ENCODE results near the gene HORMAD2.

HORMAD2 gene, protein sequence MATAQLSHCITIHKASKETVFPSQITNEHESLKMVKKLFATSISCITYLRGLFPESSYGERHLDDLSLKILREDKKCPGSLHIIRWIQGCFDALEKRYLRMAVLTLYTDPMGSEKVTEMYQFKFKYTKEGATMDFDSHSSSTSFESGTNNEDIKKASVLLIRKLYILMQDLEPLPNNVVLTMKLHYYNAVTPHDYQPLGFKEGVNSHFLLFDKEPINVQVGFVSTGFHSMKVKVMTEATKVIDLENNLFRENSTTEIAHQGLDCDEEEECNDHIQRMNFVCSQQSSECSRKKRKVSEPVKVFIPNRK

DNA sequence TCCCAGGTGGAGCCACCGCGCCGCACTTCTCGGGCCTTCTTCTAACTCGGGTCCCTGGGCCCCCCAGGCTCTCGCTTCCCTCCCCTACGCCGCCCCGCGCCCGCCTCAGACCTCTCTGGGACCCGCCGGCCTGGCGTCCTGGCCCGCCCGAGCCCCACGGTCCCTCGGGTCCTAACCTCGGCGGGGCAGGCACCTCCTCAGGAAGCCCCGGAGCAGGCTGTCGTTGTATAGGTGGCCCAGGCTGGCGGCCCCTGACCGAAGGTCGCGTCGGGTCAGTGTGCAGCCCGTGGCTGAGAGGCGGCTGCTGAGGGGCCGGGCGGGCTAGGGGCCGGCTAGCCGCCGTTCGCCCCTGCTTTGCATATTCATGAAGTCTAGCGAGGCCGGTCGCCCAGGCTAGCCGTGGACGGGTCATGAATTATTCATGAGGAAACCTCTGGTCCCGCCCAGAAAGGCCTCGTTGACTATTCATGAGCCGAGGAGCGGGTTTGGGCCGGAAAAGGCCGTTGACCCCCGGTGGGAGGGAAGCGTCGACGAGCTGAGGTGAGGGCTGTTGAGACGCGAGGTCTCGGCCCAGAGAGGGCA is at the start of gene HORMAD2:
HORMAD2 (plus strand) TSS at position 513 of the 582 bp plus-strand sequence. CDS start 13,489 bp downstream, outside the sequence.
- no peak for DNase-seq

DNA sequence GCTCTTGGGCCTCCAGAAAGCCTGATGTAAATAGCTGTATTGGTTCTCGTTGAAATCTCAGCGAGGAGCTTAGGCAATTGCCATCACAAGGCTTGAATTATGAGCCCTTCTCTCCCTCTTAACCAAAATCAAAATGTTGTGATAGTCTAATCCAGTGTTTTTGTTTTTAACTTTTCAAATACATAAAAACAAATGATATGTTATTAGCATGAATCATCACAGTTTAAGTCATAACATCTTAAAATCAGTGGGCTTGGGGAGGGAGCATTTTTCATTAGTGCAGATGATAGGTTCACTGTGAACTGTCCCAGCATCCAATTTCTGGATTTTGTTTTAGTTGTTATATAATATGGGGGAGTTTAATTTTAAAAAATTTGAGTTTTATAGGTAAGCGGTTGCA is 48.9 kb upstream of the HORMAD2 start:
- DNase-seq: no peak

DNA sequence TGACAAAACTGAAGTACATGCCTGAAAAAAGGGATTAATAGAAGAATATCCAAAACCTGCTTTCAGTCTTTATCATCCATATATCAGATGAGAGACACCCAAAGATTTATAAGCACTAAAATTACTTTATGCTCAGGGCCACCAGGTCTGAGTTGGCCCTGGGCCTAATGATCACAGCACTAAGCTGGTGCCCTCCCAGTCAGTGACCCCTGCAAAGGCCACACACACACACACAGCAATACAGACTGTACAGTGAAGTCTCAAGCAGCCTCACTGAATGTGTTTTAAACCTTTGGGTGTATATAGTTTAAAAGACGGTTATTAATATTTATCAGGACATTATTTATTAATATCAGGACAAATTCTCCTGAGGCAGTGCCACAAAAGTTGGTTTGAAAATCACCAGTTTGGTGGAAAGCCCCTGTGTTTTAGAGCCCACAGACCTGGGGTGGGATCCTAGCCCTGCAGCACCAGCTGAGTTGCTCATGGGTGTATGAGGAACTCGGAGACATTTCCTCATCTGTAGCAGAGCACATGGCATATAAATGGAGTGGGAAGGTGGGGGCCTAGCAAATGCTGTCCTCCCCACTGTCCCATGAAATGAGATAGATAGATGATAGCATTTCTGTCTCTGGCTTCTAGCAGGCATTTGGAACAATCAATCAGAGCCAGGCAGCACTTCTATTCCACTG is 48.4 kb upstream of the HORMAD2 start:
- DNase-seq: no peak

DNA sequence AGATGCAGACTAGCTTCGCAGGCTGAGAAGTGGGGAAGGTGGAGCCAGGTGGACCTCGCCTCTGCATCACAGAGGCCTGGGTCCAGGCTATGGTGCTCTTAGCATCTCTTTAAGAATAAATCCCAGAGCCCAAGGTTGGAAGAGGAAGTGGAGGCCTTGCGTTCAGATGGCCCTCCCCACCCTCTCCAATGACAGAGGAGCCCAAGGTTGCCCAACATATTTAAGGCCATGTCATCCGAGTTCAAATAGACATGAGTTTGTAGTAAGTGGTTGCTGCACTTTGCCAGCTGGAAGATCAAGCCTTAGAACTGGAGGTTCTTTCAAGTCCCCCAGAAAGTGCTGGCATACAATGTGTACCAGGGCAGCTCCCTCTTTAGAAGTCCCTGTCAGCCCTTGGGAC is 47.1 kb upstream of the HORMAD2 start:
- DNase-seq: peak; percentile 37 to 45

DNA sequence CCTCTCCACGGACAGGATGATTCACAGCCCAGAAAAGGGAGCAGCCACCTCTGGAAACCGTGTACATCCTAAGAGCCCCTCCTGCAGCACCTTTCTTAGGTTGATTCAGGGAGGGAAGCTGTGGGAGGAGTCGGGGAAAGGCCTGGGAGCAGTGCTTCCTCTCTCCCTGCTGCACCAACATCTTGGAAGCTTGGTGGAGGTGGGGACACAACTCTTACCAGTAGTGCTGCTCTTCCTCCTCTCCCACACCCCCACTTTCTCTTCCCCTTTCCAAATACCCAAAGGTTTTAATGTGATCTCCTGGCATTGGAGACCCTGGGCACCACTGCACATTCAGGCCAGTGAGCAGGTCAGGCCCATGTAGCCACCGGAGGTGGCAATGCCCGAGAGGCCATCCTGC is 46.4 kb upstream of the HORMAD2 start:
- DNase-seq: no peak

DNA sequence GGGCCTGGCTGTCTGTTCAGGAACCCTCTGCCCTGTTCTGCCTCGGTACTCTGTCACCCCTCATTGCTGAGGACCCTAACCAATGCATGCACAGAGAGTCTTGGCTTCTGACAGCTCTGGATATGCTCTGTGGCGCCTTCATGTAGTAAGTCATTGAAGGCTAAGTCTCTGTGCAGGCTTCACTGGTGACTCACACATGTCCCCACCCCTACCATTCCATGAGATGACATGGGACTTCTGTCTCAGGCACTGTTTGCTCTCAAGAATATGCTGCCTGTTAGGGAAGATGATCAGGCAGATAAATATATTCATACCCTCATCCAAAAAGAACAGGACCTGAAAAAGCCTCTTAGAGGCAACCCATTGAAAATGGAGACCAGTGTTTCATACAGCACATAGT is 43.6 kb upstream of the HORMAD2 start:
- no peak for DNase-seq

DNA sequence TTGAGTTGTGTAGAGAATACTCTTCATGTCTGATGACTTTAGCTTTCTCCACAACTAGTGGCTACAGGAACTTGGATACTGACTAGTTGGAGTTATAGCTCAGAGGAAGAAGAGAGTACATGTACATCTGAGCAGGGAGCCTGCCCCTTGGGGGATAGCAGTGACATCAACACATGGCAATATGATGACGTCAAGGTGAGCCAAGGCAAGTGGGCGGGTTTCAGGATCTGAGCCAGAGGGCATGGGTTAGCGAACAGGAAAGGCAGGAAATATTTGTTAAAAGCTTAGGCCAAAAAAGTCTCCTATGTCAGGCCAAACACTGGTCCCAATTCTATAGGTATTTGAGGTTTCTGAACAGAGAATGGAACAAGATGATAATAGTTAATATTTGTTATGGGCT is 42.0 kb upstream of the HORMAD2 start:
- no peak for DNase-seq

DNA sequence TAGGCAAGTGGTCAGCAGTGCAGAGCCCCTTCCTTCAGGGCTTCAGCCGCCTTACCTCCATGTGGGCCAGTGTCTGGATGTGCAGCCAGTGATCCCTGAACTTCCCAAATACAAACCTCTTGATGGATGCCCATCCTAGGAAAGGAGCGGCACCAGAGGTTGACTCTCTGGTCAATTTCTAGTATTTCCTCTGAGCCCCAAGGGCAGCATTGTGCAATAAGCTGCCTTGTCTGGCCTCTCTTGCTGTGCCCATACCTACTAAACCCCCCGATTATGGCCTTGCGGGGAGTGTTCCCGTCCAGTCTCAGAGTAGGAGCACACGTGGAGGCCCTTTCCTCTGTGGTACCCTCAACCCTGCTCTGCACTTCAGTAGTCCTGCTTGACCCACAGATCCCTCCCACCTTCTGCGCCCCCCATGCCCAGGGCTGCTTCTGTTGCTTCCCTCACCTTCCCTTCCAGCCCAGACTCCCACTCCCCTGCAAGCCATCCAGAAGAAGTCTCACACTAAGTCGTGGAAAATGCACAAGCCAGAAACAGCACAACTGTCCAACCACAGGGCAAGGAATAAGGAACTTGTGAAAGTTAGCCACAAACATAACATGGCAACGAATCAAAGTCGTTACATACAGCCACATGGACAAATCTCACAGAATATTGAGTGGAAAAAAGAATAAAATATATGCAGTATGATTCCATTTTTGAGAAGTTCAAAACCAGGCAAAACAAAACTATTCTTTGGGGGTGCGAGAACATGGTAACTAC is 39.6 kb upstream of the HORMAD2 start:
- DNase-seq: peak; percentile 51 to 64

DNA sequence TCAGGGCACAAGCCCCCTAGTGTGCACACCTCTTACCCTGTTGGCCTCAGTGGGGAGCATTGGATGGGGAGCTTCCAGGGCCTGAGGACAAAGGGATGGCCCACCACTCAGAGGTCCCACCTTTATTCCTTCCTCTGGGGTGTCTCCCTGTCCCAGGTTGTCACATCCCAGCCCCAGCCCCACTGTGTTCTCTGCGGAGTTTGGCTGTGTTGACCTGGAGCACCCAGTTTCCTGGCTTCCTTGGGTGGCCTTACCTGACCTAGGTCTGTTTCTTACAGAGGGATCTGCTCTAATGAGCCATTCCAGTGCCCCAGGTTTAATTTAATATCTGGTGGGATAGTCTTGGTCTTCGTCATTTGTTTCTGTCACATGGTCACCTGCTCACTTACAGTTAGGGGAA is 38.8 kb upstream of the HORMAD2 start:
- no peak for DNase-seq

DNA sequence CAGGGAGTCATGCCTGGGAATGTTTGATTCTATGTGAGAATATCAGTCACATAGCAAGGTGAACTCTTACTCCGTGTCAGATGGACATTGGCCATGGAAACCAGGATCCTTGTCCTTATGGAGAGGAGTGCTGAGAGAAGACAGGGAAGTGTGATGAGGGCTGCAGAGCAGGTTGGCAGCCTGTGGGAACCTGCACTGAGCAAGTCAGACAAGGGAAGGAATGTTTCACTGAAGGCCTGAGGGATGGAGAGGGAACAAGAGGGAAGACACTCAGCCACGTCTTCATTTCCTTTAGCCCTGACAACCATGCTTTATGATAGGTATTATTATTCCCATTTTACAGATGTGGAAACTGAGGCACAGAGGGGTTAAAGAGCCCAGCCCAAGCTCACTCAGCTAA is 38.4 kb upstream of the HORMAD2 start:
- DNase-seq: no peak

DNA sequence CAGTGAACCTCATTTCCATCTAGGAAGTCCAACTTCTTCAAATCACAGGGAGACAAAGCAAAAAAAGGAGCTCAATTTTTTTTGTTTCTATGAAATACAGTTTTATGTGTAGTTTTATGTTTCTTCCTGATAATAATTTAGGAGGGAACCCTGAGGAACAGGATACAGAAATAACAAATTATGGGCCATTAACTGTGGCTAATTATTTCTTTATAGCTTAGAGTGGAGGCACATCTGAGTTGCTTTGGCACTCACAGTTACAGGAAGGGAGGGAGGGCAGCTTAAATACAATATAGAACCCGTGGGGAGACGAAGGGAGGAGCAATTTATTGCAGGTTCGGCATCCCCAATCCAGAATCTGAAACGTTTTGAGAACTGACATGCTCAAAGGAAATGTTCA is 37.1 kb upstream of the HORMAD2 start:
- DNase-seq: no peak

DNA sequence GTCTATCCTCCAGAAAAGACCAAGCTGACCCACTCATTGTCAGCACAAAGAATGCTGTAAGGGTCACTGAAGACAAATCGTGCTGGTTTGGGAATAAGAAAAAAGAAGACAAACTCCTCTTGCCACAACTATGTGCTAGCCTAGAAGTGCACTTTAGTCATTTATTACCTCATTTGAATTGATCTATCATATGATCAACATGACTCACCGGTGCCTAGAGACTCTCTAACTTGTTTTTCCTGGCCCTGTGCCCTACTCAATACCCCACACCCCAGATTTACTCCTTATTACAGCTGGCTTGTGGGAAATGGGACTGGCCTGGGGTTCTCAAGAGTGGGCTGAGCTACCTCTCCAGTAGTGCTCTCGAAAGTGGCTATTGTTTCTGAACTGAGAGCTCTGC is 35.9 kb upstream of the HORMAD2 start:
- no peak for DNase-seq

DNA sequence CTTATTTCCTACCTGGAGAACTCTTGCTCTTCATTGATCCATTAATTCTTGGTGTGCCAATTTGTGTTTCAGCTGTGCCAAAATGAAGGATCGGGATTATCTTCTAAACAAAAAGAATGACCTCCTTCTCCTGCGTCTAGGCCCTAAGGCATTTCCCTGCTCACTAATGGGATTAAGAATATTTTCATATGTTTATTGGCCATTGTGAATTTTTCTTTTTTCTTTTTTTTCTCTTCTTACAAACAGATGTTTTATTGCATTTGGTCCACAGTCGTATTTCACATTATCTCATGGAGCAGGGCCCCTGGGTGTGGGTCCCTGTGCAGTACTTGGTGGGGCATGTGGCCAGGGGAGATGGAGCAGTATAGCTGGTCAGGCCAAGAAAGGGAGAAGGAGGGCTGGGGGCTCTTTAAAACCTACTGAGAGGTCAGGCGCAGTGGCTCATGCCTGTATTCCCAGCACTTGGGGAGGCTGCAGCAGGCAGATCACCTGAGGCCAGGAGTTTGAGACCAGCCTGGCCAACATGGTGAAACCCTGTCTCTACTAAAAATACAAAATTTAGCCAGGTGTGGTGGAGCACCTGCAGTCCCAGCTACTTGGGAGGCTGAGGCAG is 35.3 kb upstream of the HORMAD2 start:
- no peak for DNase-seq

DNA sequence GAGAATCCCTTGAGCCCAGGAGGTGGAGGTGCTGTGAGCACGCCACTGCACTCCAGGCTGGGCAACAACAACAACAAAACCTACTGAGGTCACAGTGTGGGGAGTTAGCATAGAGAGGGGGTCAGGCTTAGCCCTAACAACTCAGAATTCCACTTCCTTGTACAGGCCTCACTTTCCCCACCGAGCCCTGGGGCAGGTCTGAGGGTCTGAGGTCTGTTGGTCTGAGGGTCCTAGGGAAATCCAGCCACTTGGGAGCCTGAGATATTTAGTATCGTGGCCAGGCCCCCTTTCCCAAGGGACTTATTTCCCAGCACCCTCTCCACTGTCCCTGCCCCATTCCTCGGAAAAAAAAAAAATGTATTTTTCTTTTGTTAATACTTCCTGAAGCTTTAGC is 34.8 kb upstream of the HORMAD2 start:
- DNase-seq: no peak

DNA sequence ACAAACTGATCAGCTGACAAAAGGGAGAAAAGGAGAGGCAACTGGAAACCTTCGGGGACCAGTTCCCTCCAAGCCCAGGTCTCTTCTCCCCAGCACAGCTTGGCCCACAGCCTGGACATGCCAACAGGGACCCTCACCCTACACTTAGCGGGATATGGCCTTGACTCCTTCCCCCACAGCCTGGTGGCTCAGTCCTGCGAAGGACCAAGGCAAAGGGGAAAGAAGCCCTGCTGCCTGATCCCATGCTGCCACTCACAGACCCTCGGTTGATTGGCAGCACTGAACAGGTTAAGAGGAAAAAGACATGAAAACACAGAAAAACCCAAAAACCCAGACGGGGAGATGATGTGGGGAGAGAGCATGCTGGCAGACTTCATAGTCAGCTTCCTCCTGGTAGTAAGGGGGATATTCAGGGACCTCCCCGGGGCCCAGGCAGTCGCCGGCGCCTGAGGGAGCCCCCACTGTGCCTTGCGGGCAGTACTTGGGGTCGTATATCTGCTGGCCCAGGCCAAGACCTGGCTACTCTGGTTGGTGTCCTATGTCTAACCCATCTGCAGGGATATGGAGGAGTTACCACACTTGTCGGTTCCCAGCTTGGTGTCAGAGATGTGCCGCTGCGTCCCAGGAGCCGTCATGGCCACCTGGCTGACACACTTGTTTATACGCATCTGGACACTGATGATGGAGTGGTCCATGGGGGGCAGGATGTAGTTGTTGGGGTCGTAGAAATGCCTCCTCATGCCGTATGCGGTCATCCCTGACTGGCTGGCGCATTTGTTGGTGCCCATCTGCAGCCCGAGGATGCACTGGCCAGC is 34.2 kb upstream of the HORMAD2 start:
- DNase-seq: no peak

DNA sequence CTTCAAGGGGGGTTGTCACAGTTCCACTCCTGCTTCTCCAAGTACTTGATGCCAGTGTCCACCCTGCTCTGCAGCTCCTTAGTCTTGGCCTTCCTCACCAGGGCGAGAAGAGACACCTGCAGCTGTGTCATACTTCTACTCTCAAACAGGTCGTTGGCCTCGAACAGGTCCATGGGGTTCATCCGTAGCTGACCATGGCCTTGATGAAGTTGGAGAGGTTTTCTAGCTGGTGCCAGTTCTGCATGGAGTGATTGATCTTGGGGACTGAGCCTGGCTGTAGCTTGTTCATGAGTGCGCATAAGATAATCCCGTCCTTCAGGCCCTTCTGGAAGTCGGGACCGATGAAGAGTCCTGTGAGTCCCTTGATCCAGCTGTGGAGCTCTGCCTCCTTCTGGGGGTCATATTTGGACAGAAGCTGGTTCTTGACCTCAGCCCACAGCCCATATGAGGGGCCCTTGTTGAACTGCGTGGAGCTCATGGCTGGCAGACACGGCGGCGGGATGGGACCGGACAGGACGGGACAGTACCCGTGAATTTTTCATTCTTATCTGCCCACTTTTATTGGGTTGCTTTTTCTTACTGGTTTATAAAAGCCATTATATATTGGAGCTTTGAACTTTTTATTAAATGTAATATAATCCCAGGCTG is 33.4 kb upstream of the HORMAD2 start:
- DNase-seq: no peak

DNA sequence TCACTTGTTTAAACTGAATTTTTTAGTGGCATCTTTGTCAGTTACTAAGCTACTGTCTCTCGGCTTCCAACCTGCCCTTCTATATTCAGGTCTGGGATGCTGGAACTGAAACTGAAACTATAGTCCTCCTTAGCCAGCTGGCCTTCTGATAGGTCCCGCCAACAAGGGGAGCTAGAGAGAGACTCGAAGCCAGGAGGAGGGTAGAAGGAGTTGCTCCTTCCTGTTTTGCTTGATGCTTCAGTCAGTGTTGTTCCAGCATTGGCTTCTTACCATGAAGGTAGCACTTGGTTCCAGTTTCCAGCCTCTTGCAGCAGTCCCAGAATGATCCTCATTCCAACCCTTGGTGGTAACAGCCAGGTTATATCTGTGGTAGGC is 32.9 kb upstream of the HORMAD2 start:
- peak; percentile 50 to 59 for DNase-seq

DNA sequence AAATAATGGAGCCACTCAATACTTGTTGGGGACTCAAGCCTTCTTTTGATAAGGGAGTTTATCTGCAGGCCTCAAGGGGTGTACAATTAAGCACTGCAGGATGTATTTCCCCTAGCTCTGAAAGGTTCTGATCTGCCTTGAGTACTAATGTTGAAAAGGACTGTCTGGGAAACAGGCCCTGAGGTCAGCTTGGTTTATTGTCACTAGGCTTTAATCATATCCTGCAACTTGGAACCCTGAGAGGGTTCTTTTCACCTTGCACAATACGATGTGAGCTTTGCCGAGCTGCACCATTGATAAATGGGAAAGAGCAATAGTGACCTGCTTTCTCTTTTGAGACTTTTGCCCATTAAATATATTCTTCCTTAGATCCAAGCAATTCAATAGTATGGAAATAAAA is 31.6 kb upstream of the HORMAD2 start:
- DNase-seq: no peak

DNA sequence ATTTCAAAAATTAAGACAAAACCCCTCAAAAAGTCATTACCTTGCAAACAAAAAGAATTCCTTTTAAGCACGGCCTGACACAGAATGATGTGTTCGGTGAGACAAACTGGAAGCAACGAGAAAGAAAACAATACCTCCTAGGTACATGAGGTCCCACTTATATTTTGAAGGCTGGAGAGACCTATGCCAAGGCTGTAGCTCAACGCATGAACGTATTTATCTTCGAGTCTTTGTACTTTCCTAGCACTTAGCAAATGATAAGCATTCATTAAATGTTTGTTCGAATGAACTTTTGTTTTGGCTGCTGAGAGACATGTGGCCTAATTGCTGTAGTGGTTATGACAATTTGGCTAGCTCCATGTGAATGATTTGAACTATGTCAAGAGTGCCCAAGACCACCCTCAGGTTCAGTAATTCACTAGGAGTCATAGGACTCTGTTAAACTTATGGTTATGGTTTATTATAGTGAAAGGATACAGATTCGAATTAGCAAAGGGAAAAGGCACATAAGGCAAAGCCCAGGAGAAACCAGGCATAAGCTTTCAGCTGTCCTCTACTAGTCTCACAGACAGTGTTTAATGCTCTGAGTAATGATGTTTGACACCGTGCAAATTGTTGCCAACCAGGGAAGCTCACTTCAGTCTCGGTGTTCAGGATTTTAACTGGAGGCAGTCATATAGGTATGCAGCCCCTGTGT is 26.0 kb upstream of the HORMAD2 start:
- DNase-seq: no peak

DNA sequence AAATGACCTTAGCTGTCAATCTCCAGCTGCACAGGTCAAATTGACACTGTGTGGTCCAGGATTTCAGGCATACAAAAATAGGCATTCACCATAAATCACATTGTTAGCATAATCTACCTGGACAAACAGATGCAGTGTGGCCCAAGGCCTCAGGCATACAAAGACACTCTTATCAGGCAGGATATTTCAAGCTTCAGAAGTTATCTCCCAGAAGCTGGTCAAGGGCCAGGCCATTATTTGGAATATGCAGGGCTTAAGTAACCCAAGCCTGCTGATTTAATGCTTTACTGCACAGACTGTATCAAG is 25.5 kb upstream of the HORMAD2 start:
- DNase-seq: no peak

DNA sequence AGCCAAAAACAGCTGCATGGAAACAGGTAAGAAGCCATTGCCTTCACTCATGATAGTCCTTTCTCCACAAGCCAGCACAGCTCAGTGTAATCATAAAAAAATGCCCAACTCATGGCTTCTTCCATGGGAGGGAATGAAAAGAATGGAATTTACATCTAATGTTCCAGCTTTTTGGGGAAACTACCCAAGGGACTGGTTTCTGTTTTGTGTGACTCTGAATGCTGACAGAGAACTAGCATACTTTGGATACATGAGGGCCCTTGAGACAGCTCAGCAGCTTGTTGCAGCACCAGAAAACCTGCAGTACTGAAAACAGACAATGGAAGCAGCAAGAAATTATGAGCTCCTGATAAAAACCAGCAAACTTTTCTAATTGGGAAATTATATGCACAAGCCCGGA is 24.2 kb upstream of the HORMAD2 start:
- DNase-seq: no peak

Measured in AML-193 (cell line).